ENCODE data around the gene DDX3X.
"Not testable (repeated sequence)": the region's sequence is repeated elsewhere in the genome, so short reads cannot be mapped to it uniquely, and the experiment has no call there.

Gene DDX3X

GRCh38 chrX:41411222-41411621 lies 77.3 kb downstream of the DDX3X start:
- H3K4me3 ChIP-seq (ENCODE audit: low read length); H3K27ac ChIP-seq (ENCODE audit: low read length); H3K27me3 ChIP-seq (ENCODE audit: control insufficient read depth, insufficient read depth, low read length); H3K36me3 ChIP-seq (ENCODE audit: control insufficient read depth, insufficient read depth, low read length); H3K4me1 ChIP-seq (ENCODE audit: control insufficient read depth, insufficient read depth, low read length); DNase-seq (ENCODE audit: low read depth, low spot score); H3K9me3 ChIP-seq (ENCODE audit: control insufficient read depth, insufficient read depth, low read length): not testable (repeated sequence)
- no CpG with 5 or more reads among the region's 10 CpGs for WGBS (ENCODE audit: insufficient coverage, insufficient read length)

- no peaks in the 10 kb centered on the region for H3K27me3 ChIP-seq (ENCODE audit: control insufficient read depth, insufficient read depth, low read length)
- DNase-seq (ENCODE audit: low read depth, low spot score) = no peak
- H3K27ac ChIP-seq (ENCODE audit: low read length) = no peak overlapping the region
- H3K9me3 ChIP-seq (ENCODE audit: control insufficient read depth, insufficient read depth, low read length) = no peaks in the 10 kb centered on the region
- no CpG with 5 or more reads among the region's 9 CpGs for WGBS (ENCODE audit: insufficient coverage, insufficient read length)
- no peaks in the 10 kb centered on the region for H3K36me3 ChIP-seq (ENCODE audit: control insufficient read depth, insufficient read depth, low read length)
- no peak overlapping the region for H3K4me3 ChIP-seq (ENCODE audit: low read length)
- no peaks in the 10 kb centered on the region for H3K4me1 ChIP-seq (ENCODE audit: control insufficient read depth, insufficient read depth, low read length)
Observed at GRCh38 chrX:41412261-41413081, 78.5 kb downstream of the DDX3X start.
